ENCODE measurements around the gene ITPKC. TPM values are rescaled to one million over a fixed set of nuclear protein-coding genes. Genes with fewer than 3 reads are reported as not detected.
A peak's percentile ranks its signal among the peaks of the same experiment; 100 is the strongest.
"Not testable (repeated sequence)": the region's sequence is repeated elsewhere in the genome, so short reads cannot be mapped to it uniquely, and the experiment has no call there.

ITPKC gene
- total RNA-seq, 1 donor from 2014 or later, result 30.6 TPM

DNA sequence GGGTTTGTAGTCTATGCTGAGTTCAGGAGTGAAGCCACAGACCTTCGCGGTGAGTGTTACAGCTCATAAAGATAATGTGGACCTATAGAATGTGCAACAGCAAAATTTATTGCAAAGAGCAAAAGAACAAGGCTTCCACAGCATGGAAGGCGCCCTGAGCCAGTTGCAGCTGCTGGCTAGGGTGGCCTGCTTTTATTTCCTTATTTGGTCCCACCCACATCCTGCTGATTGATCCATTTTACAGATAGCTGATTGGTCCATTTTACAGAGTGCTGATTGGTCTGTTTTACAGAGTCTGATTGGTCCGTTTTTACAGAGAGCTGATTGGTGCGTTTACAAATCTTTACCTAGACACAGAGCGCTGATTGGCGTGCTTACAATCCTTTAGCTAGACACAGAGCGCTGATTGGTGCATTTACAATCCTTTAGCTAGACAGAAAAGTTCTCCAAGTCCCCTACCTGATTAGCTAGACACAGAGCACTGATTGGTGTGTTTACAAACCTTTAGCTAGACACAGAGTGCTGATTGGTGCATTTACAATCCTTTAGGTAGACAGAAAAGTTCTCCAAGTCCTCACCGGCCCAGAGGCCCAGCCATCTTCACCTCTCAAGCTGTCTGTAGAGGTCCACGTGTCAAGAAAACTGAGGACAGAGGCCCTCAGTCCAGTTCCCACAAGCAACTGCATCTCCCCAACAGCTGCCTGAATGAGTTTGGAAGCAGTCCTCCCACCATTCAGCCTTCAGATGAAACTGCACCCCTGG, 54.4 kb downstream of the ITPKC start:
- not testable (repeated sequence) for DNase-seq

- DNase-seq, result no peak
These were observed 58.2 kb downstream of the ITPKC start, which contains the start of gene MIA for GRCh38 chr19:40774916-40775631. TSS of gene MIA (plus strand) at chr19:40775521. CDS start at chr19:40775543, 22 bp downstream.

GRCh38 chr19:40775632-40776022, 58.7 kb downstream of the ITPKC start:
- DNase-seq, result no peak

GRCh38 chr19:40776364-40776763, 59.5 kb downstream of the ITPKC start:
- no peak for DNase-seq

DNA sequence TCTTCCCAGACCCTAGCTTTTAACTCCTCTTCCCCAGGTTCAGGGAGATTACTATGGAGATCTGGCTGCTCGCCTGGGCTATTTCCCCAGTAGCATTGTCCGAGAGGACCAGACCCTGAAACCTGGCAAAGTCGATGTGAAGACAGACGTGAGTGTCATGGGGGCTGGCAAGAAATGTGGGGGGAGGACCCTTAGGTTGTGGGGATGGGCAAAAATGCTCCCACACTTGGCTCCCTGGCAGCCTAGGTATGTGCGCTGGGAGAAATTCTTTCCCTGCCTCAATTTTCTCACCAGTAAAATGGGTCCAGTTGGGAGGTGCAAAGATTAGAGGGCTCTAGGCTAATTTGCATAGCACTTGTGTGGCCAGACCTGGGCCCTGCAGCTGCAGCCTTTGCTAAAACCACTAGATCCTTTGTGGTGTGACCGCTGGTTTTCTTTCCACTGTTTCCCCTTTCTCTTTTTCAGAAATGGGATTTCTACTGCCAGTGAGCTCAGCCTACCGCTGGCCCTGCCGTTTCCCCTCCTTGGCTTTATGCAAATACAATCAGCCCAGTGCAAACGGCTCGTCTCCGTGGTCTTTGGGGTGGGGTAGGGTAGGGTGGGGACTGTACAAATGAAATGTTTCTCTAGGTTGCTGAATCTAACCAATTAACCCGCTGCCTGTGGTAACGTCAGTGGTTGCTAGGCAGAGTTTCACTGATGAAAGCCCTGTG, 60.2 kb downstream of the ITPKC start:
- DNase-seq, result peak; percentile 95

DNA sequence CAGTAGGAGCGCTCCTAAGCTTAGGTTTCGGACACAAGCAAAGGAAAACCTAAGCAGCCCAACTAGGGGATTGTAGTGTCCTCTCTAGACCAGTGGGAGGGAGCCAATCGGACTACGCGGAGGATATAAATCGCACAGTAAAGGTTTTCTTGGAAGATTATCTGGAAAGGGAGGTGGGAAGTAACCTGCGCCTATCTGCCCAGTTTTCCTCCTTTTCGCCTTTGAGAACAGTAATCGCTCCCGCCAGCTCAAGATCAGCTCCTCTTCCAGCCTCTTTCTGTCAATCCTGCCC, 60.7 kb downstream of the ITPKC start:
- no peak for DNase-seq

GRCh38 chr19:40777937-40778705, 61.2 kb downstream of the ITPKC start, which contains the start of gene RAB4B:
TSS of gene RAB4B (plus strand) at chr19:40778247. CDS start at chr19:40778376, 129 bp downstream.
- peak; percentile 100 for DNase-seq

GRCh38 chr19:40778706-40779284, 61.9 kb downstream of the ITPKC start:
- peak; percentile 43 for DNase-seq

GRCh38 chr19:40780582-40780981, 63.7 kb downstream of the ITPKC start:
- DNase-seq, result no peak

DNA sequence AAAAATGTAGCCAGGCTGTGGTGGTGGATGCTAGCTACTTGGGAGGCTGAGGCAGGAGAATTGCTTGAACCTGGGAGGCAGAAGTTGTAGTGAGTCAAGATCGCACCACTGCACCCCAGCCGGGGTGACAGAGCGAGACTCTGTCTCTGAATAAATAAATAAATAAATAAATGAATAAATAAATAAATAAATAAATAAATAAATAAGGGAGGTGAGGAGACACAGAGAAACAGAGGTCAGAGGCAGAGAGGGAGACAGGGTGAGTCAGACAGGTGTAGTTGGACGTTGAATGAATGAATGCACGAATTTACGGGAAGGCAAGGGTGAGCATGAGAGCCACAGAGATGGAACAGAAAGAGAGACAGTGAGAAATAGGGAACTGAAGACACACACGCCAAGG, 64.2 kb downstream of the ITPKC start:
- DNase-seq, result no peak

- no peak for DNase-seq
These were observed 66.8 kb downstream of the ITPKC start for GRCh38 chr19:40783711-40784110.

DNA sequence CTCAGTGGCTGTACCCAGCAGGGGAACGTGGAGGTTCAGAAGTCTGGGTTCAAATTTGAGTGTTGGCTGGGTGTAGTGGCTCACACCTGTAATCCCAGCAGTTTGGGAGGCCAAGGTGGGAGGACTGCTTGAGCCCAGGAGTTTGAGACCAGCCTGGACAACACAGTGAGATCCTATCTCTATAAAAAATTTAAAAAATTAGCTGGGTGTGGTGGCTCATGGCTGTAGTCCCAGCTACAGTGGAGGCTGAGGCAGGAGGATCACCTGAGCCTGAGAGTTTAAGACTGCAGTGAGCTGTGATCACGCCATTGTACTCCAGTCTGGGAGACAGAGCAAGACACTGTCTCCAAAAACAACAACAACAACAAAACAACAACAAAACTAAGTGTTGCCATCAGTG, 67.2 kb downstream of the ITPKC start:
- DNase-seq, result not testable (repeated sequence)

DNA sequence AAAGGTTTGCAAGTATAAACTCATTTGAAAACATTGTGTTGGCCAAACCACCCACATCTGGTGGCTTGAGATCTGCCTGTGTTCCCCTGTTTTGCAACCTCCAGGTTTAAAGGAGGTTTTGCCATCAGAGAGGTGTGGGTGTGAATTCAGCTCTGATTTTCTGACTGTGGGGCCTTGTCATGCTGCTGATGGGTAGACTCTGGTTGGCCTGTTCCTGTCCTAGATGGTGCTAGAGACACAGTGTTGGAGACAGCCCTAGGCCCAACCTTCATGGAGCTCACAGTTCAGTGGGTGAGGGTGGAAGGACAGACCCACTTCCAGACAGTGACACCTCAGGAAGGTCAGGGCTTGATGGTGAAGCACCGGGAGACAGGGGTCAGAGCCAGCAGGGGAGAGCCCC, 68.6 kb downstream of the ITPKC start:
- no peak for DNase-seq

GRCh38 chr19:40786060-40787037, 69.4 kb downstream of the ITPKC start:
- no peak for DNase-seq

Other genes starting within 250 kb of the ITPKC start
- gene SHKBP1, start 140.2 kb upstream of the ITPKC start, total RNA-seq, result 27.7 and 67.0 TPM in 2 replicates
- 16.8 and 25.2 TPM in 2 replicates for gene LTBP4, start 115.7 kb upstream of the ITPKC start, total RNA-seq
- 27.2 and 48.0 TPM in 2 replicates for gene NUMBL, start 26.5 kb upstream of the ITPKC start, total RNA-seq
- 31.8 and 38.8 TPM in 2 replicates for gene COQ8B, start 226 bp upstream of the ITPKC start, total RNA-seq
- gene ACTMAP, start 33.4 kb downstream of the ITPKC start, total RNA-seq, result 1.0 and 2.0 TPM in 2 replicates
- gene SNRPA, start 34.1 kb downstream of the ITPKC start, total RNA-seq, result 22.1 and 45.8 TPM in 2 replicates
- 0.68 TPM in 1 of 2 replicates, not detected in the other for gene MIA, start 58.4 kb downstream of the ITPKC start, total RNA-seq
- gene RAB4B, start 61.1 kb downstream of the ITPKC start, total RNA-seq, result 15.6 and 21.3 TPM in 2 replicates
- 159 and 197 TPM in 2 replicates for gene EGLN2, start 82.1 kb downstream of the ITPKC start, total RNA-seq
- gene CYP2A6, start 133.3 kb downstream of the ITPKC start, total RNA-seq, result not detected in 2 replicates
- not detected in 2 replicates for gene CYP2A7, start 165.1 kb downstream of the ITPKC start, total RNA-seq